Measurements from ENCODE around the gene AOPEP.

AOPEP gene

DNA sequence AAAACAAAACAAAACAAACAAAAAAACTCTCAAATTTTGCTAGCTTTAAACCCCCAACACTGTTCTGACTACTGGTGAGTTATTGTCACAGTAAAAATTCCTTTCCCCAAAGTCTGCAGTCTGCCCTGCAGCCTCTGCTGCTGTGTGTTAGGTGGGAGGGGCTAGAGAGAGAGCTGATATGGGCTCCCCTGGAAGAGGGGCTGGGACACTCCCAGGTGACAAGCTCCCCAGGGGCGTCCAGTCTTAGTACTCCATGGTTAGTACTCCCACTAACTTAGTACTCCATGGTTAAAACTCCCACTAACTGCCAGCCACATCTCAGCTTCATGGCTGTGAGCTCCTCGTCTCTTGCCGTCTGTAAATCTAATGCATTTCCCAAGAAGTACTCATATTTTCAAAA, 399.2 kb downstream of the AOPEP start:
- no peak overlapping the region for H3K4me3 ChIP-seq (ENCODE audit: low read depth, low read length)

GRCh38 chr9:95126739-95127138, 400.2 kb downstream of the AOPEP start:
- no peak overlapping the region for H3K4me3 ChIP-seq (ENCODE audit: low read depth, low read length)

DNA sequence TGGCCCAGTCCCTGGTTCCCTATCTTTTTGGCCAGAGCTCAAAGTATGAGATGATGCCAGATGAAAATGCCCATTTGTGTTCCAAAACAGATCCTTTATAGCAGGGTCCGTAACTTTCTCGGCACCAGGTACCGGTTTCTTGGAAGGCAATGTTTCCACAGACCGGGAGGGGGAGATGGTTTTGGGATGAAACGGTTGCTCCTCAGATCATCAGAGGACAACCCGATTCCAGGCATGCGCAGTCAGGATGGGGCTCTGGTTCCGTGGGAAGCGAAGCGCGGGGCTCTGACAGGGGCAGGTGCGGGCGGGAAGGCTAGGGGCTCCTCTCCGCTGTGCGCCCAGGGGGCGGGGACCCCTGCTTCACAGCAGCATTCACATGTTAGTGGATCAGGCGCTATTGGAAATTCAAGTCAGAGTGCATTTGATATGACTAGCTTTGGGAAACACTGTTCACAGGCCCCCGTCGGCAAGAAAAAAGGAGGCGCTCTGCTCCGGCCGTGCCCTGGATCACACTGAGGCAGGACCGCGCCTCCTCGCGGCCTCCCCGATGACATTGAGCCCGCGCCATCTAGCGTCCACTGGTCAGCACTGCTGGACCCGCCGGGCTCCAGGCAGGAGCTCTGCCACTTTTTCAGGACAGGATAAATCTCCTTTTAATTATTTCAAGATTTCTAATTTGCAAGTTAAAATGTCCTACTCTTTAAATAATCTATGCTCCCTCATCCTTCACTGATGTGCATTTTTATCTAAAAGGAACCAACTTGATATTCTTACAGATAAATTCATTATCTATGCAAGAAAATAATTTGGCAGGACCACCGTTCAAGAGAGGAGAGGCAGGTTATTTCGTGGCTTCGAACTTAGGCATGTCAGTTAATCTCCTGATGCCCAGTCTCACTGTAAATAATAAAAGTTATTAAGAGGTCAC, 401.0 kb downstream of the AOPEP start:
- H3K4me3 ChIP-seq (ENCODE audit: low read depth, low read length) = peak overlapping the region; percentile 14

GRCh38 chr9:95128177-95128524, 401.7 kb downstream of the AOPEP start:
- no peak overlapping the region for H3K4me3 ChIP-seq (ENCODE audit: low read depth, low read length)

DNA sequence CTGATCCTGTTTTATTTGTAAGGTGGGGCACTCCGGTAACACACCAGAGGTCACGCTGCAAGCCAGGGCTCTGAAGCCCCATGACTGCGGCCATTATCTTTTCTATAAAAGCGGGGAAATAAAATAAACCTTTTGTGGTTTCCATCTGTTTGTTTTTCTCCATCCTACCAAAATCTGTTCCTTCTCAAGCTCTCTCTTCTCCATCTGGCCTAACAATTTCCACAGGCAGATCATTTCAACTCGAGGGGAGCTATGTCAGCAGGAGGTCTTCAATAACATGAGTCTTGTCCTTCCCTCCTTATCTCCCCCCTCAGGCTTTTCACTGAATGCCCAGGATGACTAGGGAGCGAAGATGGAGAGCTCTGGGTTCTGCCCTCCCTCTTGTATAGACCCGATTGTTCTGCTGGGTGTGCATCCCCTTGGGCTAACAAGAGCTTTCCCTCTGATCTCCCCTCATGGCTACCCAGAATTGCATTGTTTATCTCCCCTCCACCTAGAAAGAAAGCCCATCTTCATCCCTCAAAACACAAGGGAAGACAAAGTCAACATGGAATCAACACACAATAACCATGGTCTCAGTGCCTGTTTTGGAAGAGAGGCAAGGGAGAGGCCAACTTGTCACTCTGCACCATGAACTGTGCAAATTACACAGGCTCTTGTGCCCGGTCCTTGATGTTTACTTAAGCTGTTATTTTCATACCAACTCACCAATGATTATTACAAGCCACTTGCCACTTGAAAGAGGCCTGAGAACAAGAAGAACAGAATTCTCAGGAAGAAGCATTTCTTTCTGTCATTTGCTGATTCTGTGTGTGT, 403.2 kb downstream of the AOPEP start:
- H3K4me3 ChIP-seq (ENCODE audit: low read depth, low read length) = no peak overlapping the region

GRCh38 chr9:95130484-95130883, 404.0 kb downstream of the AOPEP start:
- no peak overlapping the region for H3K4me3 ChIP-seq (ENCODE audit: low read depth, low read length)

DNA sequence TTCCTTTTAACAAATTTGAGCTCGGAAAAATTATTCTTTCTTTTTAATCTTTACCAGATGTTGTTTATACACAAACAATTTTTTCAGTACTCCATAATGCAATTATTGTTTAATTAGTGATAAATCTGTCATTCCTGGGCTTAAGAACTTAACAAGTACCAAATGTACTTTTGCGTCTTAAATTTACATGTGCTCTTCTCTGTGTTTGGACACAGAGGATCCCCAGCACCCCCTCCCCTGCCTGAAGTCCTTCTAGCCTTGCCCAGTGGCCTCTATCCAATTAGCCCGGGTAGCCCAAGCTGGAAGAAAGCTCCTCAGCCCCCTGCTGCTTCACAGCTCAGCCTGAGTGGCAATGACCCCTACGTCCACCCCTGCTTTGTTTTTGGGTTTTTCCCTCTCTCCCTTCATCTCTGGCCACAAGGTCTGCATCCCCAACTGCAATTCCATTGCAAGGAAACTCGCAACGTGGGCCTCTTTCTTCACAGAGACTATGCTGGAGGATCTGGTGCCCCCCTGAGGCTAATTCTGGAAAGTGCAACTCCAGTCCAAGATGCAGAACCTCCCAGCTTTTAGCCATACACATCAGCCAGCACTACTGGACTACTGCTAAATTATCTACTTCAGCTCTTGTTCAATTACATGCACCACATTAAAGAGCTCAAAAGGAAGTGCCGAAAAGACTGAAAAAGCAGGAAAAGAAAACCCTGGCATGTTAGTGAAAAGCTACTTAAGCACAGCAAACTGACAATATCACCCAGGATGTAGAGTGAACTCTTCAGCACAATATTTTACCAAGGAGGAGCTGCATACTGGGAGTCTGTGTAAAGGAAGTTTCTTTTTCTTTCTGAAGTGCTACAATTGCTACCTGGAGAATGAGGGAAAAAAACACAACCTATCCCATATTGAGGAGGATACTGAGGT, 404.8 kb downstream of the AOPEP start:
- H3K4me3 ChIP-seq (ENCODE audit: low read depth, low read length) = no peak overlapping the region

- H3K4me3 ChIP-seq (ENCODE audit: low read depth, low read length) = no peak overlapping the region
Measured at GRCh38 chr9:95132366-95133324, 406.1 kb downstream of the AOPEP start.

DNA sequence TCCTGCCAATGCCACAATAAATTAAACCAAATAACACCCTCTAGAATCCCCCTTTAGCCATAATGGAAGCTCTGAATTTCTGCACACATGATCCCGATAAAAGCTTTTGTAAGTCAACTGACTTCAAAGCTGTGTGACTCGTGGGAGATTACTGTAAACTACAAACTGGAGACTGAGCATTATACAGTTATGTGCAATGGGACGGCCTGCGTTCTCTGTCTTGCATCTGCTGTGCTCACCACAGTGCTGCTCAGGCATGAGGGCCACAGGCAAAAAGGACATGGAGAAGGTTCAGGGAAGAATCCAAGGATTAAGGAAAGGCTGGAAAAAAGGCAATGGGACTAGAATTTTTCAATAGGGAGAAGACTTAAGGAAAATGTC, 406.8 kb downstream of the AOPEP start:
- no peak overlapping the region for H3K4me3 ChIP-seq (ENCODE audit: low read depth, low read length)

GRCh38 chr9:95134457-95134881, 408.0 kb downstream of the AOPEP start:
- no peak overlapping the region for H3K4me3 ChIP-seq (ENCODE audit: low read depth, low read length)

- no peak overlapping the region for H3K4me3 ChIP-seq (ENCODE audit: low read depth, low read length)
Measured at GRCh38 chr9:95135756-95136155, 409.3 kb downstream of the AOPEP start.

Data from iPS-11a (cell line).